Adrenal gland (tissue), 12 donors: ENCODE data around the gene PELI3. TPM values are rescaled to one million over a fixed set of nuclear protein-coding genes. Genes with fewer than 3 reads are reported as not detected.

Source experiments
- DNase-seq, 7 donors: peaks; one replicate each; pipeline ENCODE4 v3.0.0-alpha.2; 2019 to 2020
- H3K27ac ChIP-seq, 5 donors: fragments of 200-600 bp; sonication (generic) in 4 of 5; 1 replicate in 3 of 5; 2 replicates in 2 of 5; pipeline versions ENCODE4 v1.5.1 to v1.8.0; 2016 to 2020; ENCODE audit warnings: mild to moderate bottlenecking in 1 of 5
- H3K27me3 ChIP-seq: fragments of 200-600 bp; 2 replicates; pipeline ENCODE4 v1.8.0; 2021
- H3K36me3 ChIP-seq, 2 donors: fragments of 200-600 bp; replicated peaks in 1 of 2; 1 replicate in 1 of 2; 2 replicates in 1 of 2; pipeline versions ENCODE4 v1.5.1 to v1.8.0; 2018 to 2022
- H3K4me1 ChIP-seq, 2 donors: fragments of 200-600 bp; replicated peaks in 1 of 2; 1 replicate in 1 of 2; 2 replicates in 1 of 2; pipeline versions ENCODE4 v1.5.1 to v1.8.0; 2018 to 2021
- H3K4me3 ChIP-seq, 4 donors: fragments of 200-600 bp; sonication (generic) in 3 of 4; one replicate each; pipeline ENCODE4 v1.5.1; 2016 to 2018
- H3K9me3 ChIP-seq, 3 donors: fragments of 200-600 bp; sonication (generic) in 1 of 3; replicated peaks in 1 of 3; 1 replicate in 2 of 3; 2 replicates in 1 of 3; pipeline versions ENCODE4 v1.5.1 to v1.8.0; 2016 to 2021
- CTCF ChIP-seq, 6 experiments: fragments of 450-650 bp in 4 of 6; fragments of 200-600 bp in 2 of 6; sonication (generic) in 1 of 6; IDR thresholded peaks; 1 replicate in 5 of 6; 2 replicates in 1 of 6; pipeline versions ENCODE4 v1.5.1 to v1.8.0; 2016 to 2021; ENCODE audit warnings: antibody characterized with exemption in 6 of 6, mild to moderate bottlenecking in 2 of 6, moderate library complexity in 1 of 6
- POLR2A ChIP-seq, 2 donors: fragments of 450-650 bp; IDR thresholded peaks; one replicate each; pipeline ENCODE4 v1.6.1; 2017; ENCODE audit warnings: antibody characterized with exemption in 2 of 2, mild to moderate bottlenecking in 2 of 2, moderate library complexity in 1 of 2
- WGBS, 4 donors: extraction: QIAGEN DNeasy Blood & Tissue Kit in 2 of 4; methylation state at CpG; one replicate each; pipeline versions ENCODE4 v1.1.5 to v1.1.7; 2013 to 2017; 5-methylcytosine and 5-hydroxymethylcytosine counted together
- intact Hi-C, 2 donors: fragments of 100-400 bp; cut with DNase I; formaldehyde crosslinking; loops; one replicate each; pipeline versions ENCODE4 v1.14.1 to v1.15.0; 2022 to 2023
- polyA plus RNA-seq, 3 donors: library from polyadenylated mRNA; stranded (reverse); fragments of 200-250 nt in 2 of 3; fragments of 350-450 nt in 1 of 3; fragmentation: Illumina TruSeq in 1 of 3; extraction: RNeasy Lipid Tissue Mini Kit (QIAGEN cat#74804) in 1 of 3; gene quantifications; one replicate each; pipeline ENCODE4 v1.2.3, GENCODE V29; 2013 to 2014
- total RNA-seq, 9 donors: library from RNA; depleted of rRNA in 4 of 9; stranded (reverse); fragments of >200 nt in 4 of 9; fragments of 120-200 nt in 1 of 9; fragmentation: NEBNext Ultra II Directional in 1 of 9; extraction: Animal tissue kit (Norgen Biotek cat#: 25700) in 1 of 9; gene quantifications; one replicate each; pipeline versions ENCODE4 v1.1.0 to v1.2.4, GENCODE V29; 2013 to 2023
- donor health status: healthy with polysubstance abuse.
- donor health status: Bipolar disorder and iron deficiency.
- donor health status: DM: yes; HTN: yes; CAD: no.
- donor health status: DM: no; HTN: no; CAD: no.
- donor health status: DM: no; HTN: no; CAD: no.
- donor health status: DM: yes; HTN: yes; CAD: no.

The PELI3 gene
- total and polyA plus RNA-seq, 12 donors = 6.4 to 34.3 (median 19.0) TPM

GRCh38 chr11:66479394-66480116 lies 12.8 kb downstream of the PELI3 start:
- no peak for TF ChIP-seq POLR2A (IDR thresholded peaks at IDR 0.05)
- TF ChIP-seq CTCF (IDR thresholded peaks at IDR 0.05) = no peak
- DNase-seq = peak in 6 of 7 donors; percentile 57 to 76 (median 66)
- Histone ChIP-seq H3K4me3 (peak overlapping the region; percentile 53 to 89 (median 71)), H3K27me3 (no peaks in the 10 kb centered on the region), H3K27ac (peak overlapping the region; percentile 70 to 98 (median 94)), H3K9me3 (no peaks in the 10 kb centered on the region), H3K4me1 (peaks cover 8 to 16% of the 10 kb centered on the region in 2 donors), H3K36me3 (peaks cover 0 to 13% of the 10 kb centered on the region in 2 donors)
- intact Hi-C loops = loop anchor here in 1 of 2 donors (10.0 kb wide), 1 partner anchor 65 kb away; the partner anchor contains the start of genes ACTN3 and ZDHHC24
- WGBS, 4 donors = 0 to 2% (median 1%) methylated on average over 6 to 34 of the region's 34 CpGs

GRCh38 chr11:66480117-66480938 lies 13.6 kb downstream of the PELI3 start, which contains the start of gene DPP3:
Gene DPP3 (plus strand): TSS chr11:66480434. CDS start chr11:66482201, 1,767 bp downstream.
- peak within 1 kb of the TSS; percentile 70 to 98 (median 94) for H3K27ac ChIP-seq
- H3K4me3 ChIP-seq = peak within 1 kb of the TSS; percentile 53 to 89 (median 71)
- 0 to 2% (median 1%) methylated on average over 5 to 62 of the region's 62 CpGs for WGBS, 4 donors
- H3K27me3 ChIP-seq = no peaks in the 10 kb centered on the region
- intact Hi-C loops = loop anchor here in 1 of 2 donors (10.0 kb wide), 1 partner anchor 64 kb away; the partner anchor contains the start of genes ACTN3 and ZDHHC24
- peak; percentile 98 to 99 (median 98) for DNase-seq
- peaks cover 8 to 16% of the 10 kb centered on the region in 2 donors for H3K4me1 ChIP-seq
- TF ChIP-seq CTCF (IDR thresholded peaks at IDR 0.05) = peak in 1 of 6 experiments; percentile 5
- peak; percentile 88 to 96 for TF ChIP-seq POLR2A (IDR thresholded peaks at IDR 0.05)
- no peaks in the 10 kb centered on the region for H3K9me3 ChIP-seq
- peaks cover 0 to 5% of the 10 kb centered on the region in 2 donors for H3K36me3 ChIP-seq

GRCh38 chr11:66484806-66485380 lies 18.2 kb downstream of the PELI3 start:
- H3K36me3 ChIP-seq = peaks cover 0 to 17% of the 10 kb centered on the region in 2 donors

More at GRCh38 chr11:66484806-66485380, 18.2 kb downstream of the PELI3 start:
- Histone ChIP-seq H3K27me3 (no peaks in the 10 kb centered on the region), H3K4me1 (peaks cover 5 to 8% of the 10 kb centered on the region in 2 donors), H3K27ac (no peak overlapping the region), H3K4me3 (no peak overlapping the region), H3K9me3 (no peaks in the 10 kb centered on the region)
- TF ChIP-seq POLR2A (IDR thresholded peaks at IDR 0.05) (no peak), CTCF (IDR thresholded peaks at IDR 0.05) (no peak)
- 79 to 87% (median 86%) methylated on average over 6 to 7 of the region's 7 CpGs for WGBS, 4 donors
- intact Hi-C loops = loop anchor here in 1 of 2 donors (10.0 kb wide), 1 partner anchor 60 kb away; the partner anchor contains the start of genes ACTN3 and ZDHHC24
- DNase-seq = no peak
